OCI-LY1 (cell line): Measurements from ENCODE around the gene METTL2A.
"Not testable (repeated sequence)": the region's sequence is repeated elsewhere in the genome, so short reads cannot be mapped to it uniquely, and the experiment has no call there.

Source experiments
- H2AFZ ChIP-seq: fragments of 200-600 bp; sonication (generic), shearing (Covaris generic); 2 replicates; pipeline ENCODE4 v1.6.0; 2014; ENCODE audit warnings: antibody characterized with exemption, mild to moderate bottlenecking, low read length
- H3F3A ChIP-seq: fragments of 200-600 bp; sonication (generic), shearing (Covaris generic); 2 replicates; pipeline ENCODE4 v1.6.0; 2014; ENCODE audit warnings: mild to moderate bottlenecking, antibody characterized with exemption, low read length, moderate library complexity; ENCODE audit not compliant: insufficient read depth
- H3K27ac ChIP-seq: fragments of 200-600 bp; sonication (generic); 2 replicates; pipeline ENCODE4 v1.5.1; 2014; ENCODE audit warnings: low read length, mixed run types, mild to moderate bottlenecking, low read depth; ENCODE audit not compliant: poor library complexity, severe bottlenecking
- H3K27me3 ChIP-seq: fragments of 200-600 bp; sonication (generic); 2 replicates; pipeline ENCODE4 v1.6.0; 2014; ENCODE audit warnings: antibody characterized with exemption, mild to moderate bottlenecking, low read length, moderate library complexity; ENCODE audit not compliant: insufficient read depth
- H3K36me3 ChIP-seq: fragments of 200-600 bp; sonication (generic); 2 replicates; pipeline ENCODE4 v1.6.1; 2014; ENCODE audit warnings: mild to moderate bottlenecking, antibody characterized with exemption, low read length, moderate library complexity, mixed read lengths; ENCODE audit not compliant: insufficient read depth
- H3K4me1 ChIP-seq: fragments of 200-600 bp; sonication (generic); 2 replicates; pipeline ENCODE4 v1.5.1; 2014; ENCODE audit warnings: mild to moderate bottlenecking, low read length, moderate library complexity; ENCODE audit not compliant: insufficient read depth, severe bottlenecking
- H3K4me2 ChIP-seq: fragments of 200-600 bp; sonication (generic), shearing (Covaris generic); 2 replicates; pipeline ENCODE4 v1.6.1; 2014; ENCODE audit warnings: low read length
- H3K4me3 ChIP-seq: fragments of 200-600 bp; sonication (generic); 2 replicates; pipeline ENCODE4 v1.5.1; 2014; ENCODE audit warnings: low read length, low read depth, mild to moderate bottlenecking, mixed read lengths; ENCODE audit not compliant: poor library complexity, severe bottlenecking
- H3K79me2 ChIP-seq: fragments of 200-600 bp; shearing (Covaris generic); 2 replicates; pipeline ENCODE4 v1.6.1; 2016; ENCODE audit warnings: mixed run types, low read length, mixed read lengths; ENCODE audit not compliant: insufficient read depth
- H3K9ac ChIP-seq: fragments of 200-600 bp; sonication (generic), shearing (Covaris generic); 2 replicates; pipeline ENCODE4 v1.6.1; 2014; ENCODE audit warnings: mild to moderate bottlenecking, low read length, mixed read lengths
- H3K9me2 ChIP-seq: fragments of 200-600 bp; sonication (generic), shearing (Covaris generic); 2 replicates; pipeline ENCODE4 v1.6.1; 2014; ENCODE audit warnings: low read depth, mild to moderate bottlenecking, low read length, mixed read lengths
- H3K9me3 ChIP-seq: fragments of 200-600 bp; shearing (Covaris generic); 2 replicates; pipeline ENCODE4 v1.6.1; 2014; ENCODE audit warnings: low read length, mixed read lengths
- H4K20me1 ChIP-seq: fragments of 200-600 bp; sonication (generic), shearing (Covaris generic); 2 replicates; pipeline ENCODE4 v1.6.0; 2016; ENCODE audit warnings: mild to moderate bottlenecking, low read length; ENCODE audit not compliant: insufficient read depth
- EZH2 ChIP-seq: fragments of 200-600 bp; sonication (generic), shearing (Covaris generic); IDR thresholded peaks from 2 replicates; pipeline ENCODE4 v1.8.0; 2017; ENCODE audit warnings: borderline replicate concordance, mixed run types, mild to moderate bottlenecking, antibody characterized with exemption, low read length, moderate library complexity, mixed read lengths
- TF ChIP-seq, protein P1 (sequence below): fragments of 200-600 bp; sonication (generic), shearing (Covaris generic); IDR thresholded peaks from 2 replicates; pipeline ENCODE4 v1.5.1; 2017; ENCODE audit warnings: mild to moderate bottlenecking, antibody characterized with exemption, low read length, moderate library complexity, mixed read lengths

METTL2A gene

DNA sequence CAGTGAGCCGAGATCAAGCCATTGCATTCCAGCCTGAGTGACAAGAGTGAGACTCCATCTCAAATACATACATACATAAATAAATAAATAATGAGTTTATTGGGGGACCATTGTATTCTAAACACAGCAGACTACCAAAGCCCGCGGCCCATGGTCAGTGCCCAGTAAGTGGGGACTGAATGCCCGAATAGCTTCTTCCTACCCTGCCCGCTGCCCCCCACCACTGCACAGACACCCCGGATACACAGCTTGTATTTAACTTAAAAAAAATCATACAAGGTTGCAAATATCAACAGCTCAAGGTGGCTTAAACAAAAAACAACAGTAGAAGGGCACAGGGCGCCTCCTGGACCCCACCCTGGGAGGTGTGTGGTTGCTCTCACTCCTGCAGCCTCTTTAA, 32.3 kb downstream of the METTL2A start:
- TF ChIP-seq, protein P1, sequence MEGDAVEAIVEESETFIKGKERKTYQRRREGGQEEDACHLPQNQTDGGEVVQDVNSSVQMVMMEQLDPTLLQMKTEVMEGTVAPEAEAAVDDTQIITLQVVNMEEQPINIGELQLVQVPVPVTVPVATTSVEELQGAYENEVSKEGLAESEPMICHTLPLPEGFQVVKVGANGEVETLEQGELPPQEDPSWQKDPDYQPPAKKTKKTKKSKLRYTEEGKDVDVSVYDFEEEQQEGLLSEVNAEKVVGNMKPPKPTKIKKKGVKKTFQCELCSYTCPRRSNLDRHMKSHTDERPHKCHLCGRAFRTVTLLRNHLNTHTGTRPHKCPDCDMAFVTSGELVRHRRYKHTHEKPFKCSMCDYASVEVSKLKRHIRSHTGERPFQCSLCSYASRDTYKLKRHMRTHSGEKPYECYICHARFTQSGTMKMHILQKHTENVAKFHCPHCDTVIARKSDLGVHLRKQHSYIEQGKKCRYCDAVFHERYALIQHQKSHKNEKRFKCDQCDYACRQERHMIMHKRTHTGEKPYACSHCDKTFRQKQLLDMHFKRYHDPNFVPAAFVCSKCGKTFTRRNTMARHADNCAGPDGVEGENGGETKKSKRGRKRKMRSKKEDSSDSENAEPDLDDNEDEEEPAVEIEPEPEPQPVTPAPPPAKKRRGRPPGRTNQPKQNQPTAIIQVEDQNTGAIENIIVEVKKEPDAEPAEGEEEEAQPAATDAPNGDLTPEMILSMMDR: no peak
- no peak for TF ChIP-seq EZH2
- H3K36me3 ChIP-seq: no peaks in the 10 kb centered on the region
- no peaks in the 10 kb centered on the region for H3K79me2 ChIP-seq
- no peak overlapping the region for H2AFZ ChIP-seq
- H3K4me2 ChIP-seq: no peak overlapping the region
- peak overlapping the region; percentile 98 for H3K27ac ChIP-seq
- no peak overlapping the region for H3K4me3 ChIP-seq
- H4K20me1 ChIP-seq: no peaks in the 10 kb centered on the region
- peak overlapping the region; percentile 6; the same call in 1 of the 2 replicates for H3K9ac ChIP-seq
- H3K27me3 ChIP-seq: no peaks in the 10 kb centered on the region
- H3K9me3 ChIP-seq: no peaks in the 10 kb centered on the region
- H3K4me1 ChIP-seq: peaks cover 85% of the 10 kb centered on the region
- no peaks in the 10 kb centered on the region; the same call in 1 of the 2 replicates for H3F3A ChIP-seq
- no peaks in the 10 kb centered on the region for H3K9me2 ChIP-seq

DNA sequence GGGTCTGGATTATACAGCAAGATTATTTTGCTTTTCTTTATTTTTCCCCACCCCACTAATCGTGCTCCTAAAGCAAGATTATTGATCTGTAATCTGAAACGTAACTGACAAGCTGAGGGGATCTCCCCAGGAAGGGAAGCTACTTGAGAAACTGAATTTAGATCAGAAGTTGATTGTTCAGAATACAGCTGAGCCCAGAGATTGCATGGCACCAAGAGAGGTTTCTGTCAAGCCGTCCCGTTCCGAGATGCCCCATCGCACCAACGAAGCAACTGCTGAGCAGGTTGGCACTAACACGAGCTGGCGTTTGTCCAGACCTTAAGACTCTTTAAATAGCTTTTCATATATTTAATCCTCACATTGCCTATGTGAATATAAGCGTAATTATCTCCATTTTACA, 34.8 kb downstream of the METTL2A start:
- H3F3A ChIP-seq: not testable (repeated sequence)
- H3K4me2 ChIP-seq: peak overlapping the region; percentile 66

DNA sequence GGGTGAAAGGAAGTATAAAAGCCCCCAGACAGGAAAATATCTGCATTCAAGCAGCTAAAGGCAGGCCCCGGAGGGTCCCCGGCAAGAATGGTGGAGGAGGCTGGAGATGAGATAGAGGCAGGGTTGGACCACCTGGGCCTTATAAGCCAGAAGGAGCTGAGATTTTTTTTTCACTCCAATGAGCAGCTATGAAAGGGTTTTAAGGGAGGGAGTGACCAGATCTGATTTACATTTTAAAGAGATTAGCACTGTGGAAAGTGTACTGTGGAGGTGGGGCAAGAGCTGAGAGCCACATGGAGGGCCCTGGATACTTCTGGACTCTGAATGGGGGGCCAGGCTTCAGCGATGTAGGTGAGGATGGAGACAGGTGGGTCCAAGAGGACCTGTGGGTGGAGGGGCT, 40.7 kb downstream of the METTL2A start:
- not testable (repeated sequence) for H4K20me1 ChIP-seq, H3K4me2 ChIP-seq, H3K27me3 ChIP-seq, H3K9me2 ChIP-seq, H3K9ac ChIP-seq, H3K4me3 ChIP-seq, H3K9me3 ChIP-seq, H3F3A ChIP-seq, H3K27ac ChIP-seq, H3K36me3 ChIP-seq, H3K79me2 ChIP-seq, H2AFZ ChIP-seq
- peaks cover 23% of the 10 kb centered on the region for H3K4me1 ChIP-seq

More for the DNA sequence above, 34.8 kb downstream of the METTL2A start:
- not testable (repeated sequence) for H3K36me3 ChIP-seq, H3K27me3 ChIP-seq, H2AFZ ChIP-seq, H3K9me3 ChIP-seq, H3K79me2 ChIP-seq, H3K9me2 ChIP-seq, H4K20me1 ChIP-seq
- peak overlapping the region; percentile 98 for H3K27ac ChIP-seq
- H3K4me1 ChIP-seq: peaks cover 79% of the 10 kb centered on the region
- peak overlapping the region; percentile 60 for H3K9ac ChIP-seq
- peak overlapping the region; percentile 37 for H3K4me3 ChIP-seq

DNA sequence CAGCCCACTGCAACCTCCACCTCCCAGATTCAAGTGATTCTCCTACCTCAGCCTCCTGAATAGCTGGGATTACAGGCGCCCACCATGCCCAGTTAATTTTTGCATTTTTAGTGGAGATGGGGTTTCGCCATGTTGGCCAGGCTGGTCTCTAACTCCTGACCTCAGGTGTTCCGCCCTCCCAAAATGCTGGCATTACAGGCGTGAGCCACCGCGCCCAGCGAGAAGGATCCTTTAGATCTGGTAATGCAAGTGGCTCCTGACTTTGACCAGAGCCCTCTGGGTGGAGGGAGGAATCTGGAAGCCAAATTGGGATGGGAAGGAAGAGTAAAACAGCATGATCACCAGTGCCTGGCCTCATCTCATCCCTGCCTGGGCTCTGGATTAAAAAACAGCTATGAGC, 41.6 kb downstream of the METTL2A start:
- H4K20me1 ChIP-seq, H2AFZ ChIP-seq, H3K27ac ChIP-seq, H3K4me2 ChIP-seq, H3K9me2 ChIP-seq, H3F3A ChIP-seq, H3K27me3 ChIP-seq, H3K36me3 ChIP-seq, H3K9ac ChIP-seq, H3K79me2 ChIP-seq, H3K4me3 ChIP-seq, H3K9me3 ChIP-seq: not testable (repeated sequence)
- H3K4me1 ChIP-seq: peaks cover 25% of the 10 kb centered on the region

DNA sequence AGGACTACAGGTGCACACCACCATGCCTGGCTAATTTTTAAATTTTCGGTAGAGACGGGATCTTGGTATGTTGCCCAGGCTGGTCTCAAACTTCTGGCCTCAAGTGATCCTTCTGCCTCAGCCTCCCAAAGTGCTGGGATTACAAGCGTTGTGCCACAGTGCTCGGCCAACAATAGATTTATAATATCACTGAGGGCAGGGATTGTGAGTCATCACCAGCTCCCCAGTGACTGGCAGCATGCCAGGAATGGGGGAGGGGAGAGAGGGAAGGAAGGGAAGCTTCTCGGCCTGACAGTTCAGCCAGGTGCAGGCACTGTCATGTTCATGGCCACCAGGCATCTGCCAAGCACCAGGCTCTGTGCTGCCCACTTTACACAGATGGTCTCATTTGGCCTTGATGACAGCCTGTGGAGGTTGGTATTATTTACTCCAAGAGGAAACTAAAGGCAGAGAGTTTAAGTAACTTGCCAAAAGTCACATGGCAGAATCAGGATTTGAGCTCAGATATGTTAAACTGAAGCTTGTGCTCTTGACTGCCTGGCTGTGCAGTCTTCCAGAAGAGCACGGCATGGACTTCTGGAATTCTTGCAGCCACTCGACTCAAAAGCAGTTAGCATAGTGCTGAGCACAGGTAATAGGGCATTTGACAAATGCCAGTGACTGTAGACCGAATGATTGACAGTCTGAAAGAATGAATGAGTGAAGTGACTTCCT, 47.1 kb downstream of the METTL2A start:
- H3K4me3 ChIP-seq, H3K36me3 ChIP-seq, H4K20me1 ChIP-seq, H3K9me3 ChIP-seq, H3K9me2 ChIP-seq, H3K27me3 ChIP-seq, H3F3A ChIP-seq, H3K79me2 ChIP-seq, H2AFZ ChIP-seq: not testable (repeated sequence)
- Histone ChIP-seq H3K27ac (peak overlapping the region; percentile 95), H3K4me2 (peak overlapping the region; percentile 46; the same call in 1 of the 2 replicates), H3K4me1 (peaks cover 50% of the 10 kb centered on the region), H3K9ac (peak overlapping the region; percentile 48; the same call in 1 of the 2 replicates)

DNA sequence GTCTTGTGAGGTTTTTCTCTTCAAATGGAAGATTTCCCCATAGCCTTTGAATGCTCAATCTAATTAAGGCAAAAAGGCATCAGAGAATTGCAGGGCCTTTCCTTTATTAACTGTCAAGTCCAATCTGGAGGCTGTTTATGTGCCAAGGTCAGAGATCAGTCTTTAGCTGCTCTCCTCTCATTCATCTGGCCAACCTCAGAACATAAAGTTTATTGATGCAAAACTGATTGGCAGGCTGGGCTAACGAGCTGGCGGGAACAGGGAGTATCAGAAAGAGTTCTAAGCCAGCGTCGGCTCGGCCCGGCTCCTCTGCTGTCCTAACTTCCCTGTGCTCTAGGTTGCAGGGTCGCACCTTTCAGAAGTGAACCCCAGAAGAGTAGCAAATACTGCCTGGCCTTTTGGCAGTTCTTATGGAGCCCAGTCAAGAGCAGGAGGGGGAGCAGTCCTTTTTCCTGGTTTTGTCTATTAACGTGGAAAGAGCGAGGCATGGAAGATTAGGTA, 47.7 kb downstream of the METTL2A start:
- peak overlapping the region; percentile 95 for H3K27ac ChIP-seq
- not testable (repeated sequence) for H3K79me2 ChIP-seq, H3F3A ChIP-seq, H3K9me3 ChIP-seq, H3K9ac ChIP-seq, H3K27me3 ChIP-seq, H3K9me2 ChIP-seq, H3K36me3 ChIP-seq, H4K20me1 ChIP-seq, H2AFZ ChIP-seq, H3K4me3 ChIP-seq
- H3K4me1 ChIP-seq: peaks cover 50% of the 10 kb centered on the region
- peak overlapping the region; percentile 42; the same call in 1 of the 2 replicates for H3K4me2 ChIP-seq
